Ascending aorta (tissue), 2 donors: ENCODE measurements around the gene SLC1A7. TPM values are rescaled to one million over a fixed set of nuclear protein-coding genes. Genes with fewer than 3 reads are reported as not detected.
A peak's percentile ranks its signal among the peaks of the same experiment; 100 is the strongest.

Experiments
- DNase-seq, 2 donors: peaks; one replicate each; pipeline ENCODE4 v3.0.0-alpha.2; 2019; ENCODE audit warnings: low spot score in 2 of 2
- H3K27ac ChIP-seq, 2 donors: fragments of 200-600 bp; sonication (generic); one replicate each; pipeline ENCODE4 v1.5.1; 2016 to 2017; ENCODE audit warnings: mild to moderate bottlenecking in 1 of 2
- H3K27me3 ChIP-seq: fragments of 200-600 bp; sonication (generic); one replicate; pipeline ENCODE4 v1.5.1; 2017
- H3K36me3 ChIP-seq, 2 donors: fragments of 200-600 bp; sonication (generic); one replicate each; pipeline ENCODE4 v1.5.1; 2016
- H3K4me1 ChIP-seq, 2 donors: fragments of 200-600 bp; sonication (generic); one replicate each; pipeline ENCODE4 v1.5.1; 2016 to 2017; ENCODE audit warnings: mild to moderate bottlenecking in 1 of 2
- H3K4me3 ChIP-seq, 2 donors: fragments of 200-600 bp; sonication (generic); one replicate each; pipeline ENCODE4 v1.5.1; 2016 to 2017; ENCODE audit warnings: mild to moderate bottlenecking in 1 of 2
- H3K9me3 ChIP-seq, 2 donors: fragments of 200-600 bp; sonication (generic); one replicate each; pipeline ENCODE4 v1.5.1; 2016
- intact Hi-C: fragments of 100-400 bp; cut with DNase I; formaldehyde crosslinking; loops from one replicate; pipeline ENCODE4 v1.15.1; 2023
- total RNA-seq: library from RNA; depleted of rRNA; stranded (reverse); fragments of >200 nt; gene quantifications from one replicate; pipeline ENCODE4 v1.1.0, GENCODE V29; 2016
- TF ChIP-seq, protein P1 (sequence below), 3 experiments: fragments of 200-600 bp in 2 of 3; fragments of 450-650 bp in 1 of 3; sonication (generic) in 2 of 3; IDR thresholded peaks; one replicate each; pipeline ENCODE4 v1.5.1; 2016 to 2019; ENCODE audit warnings: antibody characterized with exemption in 3 of 3, mild to moderate bottlenecking in 1 of 3, moderate library complexity in 1 of 3

Gene SLC1A7
- total RNA-seq, 1 donor from 2014 or later = not detected

- no peak overlapping the region for H3K4me3 ChIP-seq
- intact Hi-C loops = no loop called here
- TF ChIP-seq, protein P1, sequence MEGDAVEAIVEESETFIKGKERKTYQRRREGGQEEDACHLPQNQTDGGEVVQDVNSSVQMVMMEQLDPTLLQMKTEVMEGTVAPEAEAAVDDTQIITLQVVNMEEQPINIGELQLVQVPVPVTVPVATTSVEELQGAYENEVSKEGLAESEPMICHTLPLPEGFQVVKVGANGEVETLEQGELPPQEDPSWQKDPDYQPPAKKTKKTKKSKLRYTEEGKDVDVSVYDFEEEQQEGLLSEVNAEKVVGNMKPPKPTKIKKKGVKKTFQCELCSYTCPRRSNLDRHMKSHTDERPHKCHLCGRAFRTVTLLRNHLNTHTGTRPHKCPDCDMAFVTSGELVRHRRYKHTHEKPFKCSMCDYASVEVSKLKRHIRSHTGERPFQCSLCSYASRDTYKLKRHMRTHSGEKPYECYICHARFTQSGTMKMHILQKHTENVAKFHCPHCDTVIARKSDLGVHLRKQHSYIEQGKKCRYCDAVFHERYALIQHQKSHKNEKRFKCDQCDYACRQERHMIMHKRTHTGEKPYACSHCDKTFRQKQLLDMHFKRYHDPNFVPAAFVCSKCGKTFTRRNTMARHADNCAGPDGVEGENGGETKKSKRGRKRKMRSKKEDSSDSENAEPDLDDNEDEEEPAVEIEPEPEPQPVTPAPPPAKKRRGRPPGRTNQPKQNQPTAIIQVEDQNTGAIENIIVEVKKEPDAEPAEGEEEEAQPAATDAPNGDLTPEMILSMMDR (IDR thresholded peaks at IDR 0.05) = no peak
- no peaks in the 10 kb centered on the region for H3K27me3 ChIP-seq
- peaks cover 0 to 3% of the 10 kb centered on the region in 2 donors for H3K4me1 ChIP-seq
- no peak for DNase-seq
- H3K9me3 ChIP-seq = peaks cover 0 to 5% of the 10 kb centered on the region in 2 donors
- H3K36me3 ChIP-seq = no peaks in the 10 kb centered on the region
- H3K27ac ChIP-seq = no peak overlapping the region
These were observed 9.0 kb downstream of the SLC1A7 start for GRCh38 chr1:53133261-53134041.

GRCh38 chr1:53132176-53132575 is 10.3 kb downstream of the SLC1A7 start:
- H3K27ac ChIP-seq = no peak overlapping the region
- intact Hi-C loops = no loop called here
- no peaks in the 10 kb centered on the region for H3K36me3 ChIP-seq
- H3K4me1 ChIP-seq = peaks cover 0 to 3% of the 10 kb centered on the region in 2 donors
- TF ChIP-seq, protein P1 (IDR thresholded peaks at IDR 0.05) = no peak
- H3K9me3 ChIP-seq = no peaks in the 10 kb centered on the region
- H3K27me3 ChIP-seq = no peaks in the 10 kb centered on the region
- no peak for DNase-seq
- H3K4me3 ChIP-seq = no peak overlapping the region

DNA sequence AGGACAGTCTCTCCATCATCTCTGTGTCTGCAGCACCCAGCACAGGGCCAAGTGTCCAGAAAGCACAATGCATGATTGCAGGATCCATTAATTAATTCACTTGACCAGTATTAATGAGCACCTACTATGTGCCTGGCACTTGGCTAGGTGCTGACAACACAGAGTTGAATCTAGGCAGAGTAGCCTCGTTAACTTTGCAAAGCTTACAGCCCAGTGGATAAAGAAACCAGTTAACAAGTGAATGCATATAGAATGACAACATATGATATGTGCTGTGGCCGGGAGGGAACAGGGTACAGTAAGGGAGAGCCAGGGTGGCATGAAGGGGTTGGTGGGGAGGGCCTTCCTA is 10.9 kb downstream of the SLC1A7 start:
- Histone ChIP-seq H3K27ac (no peak overlapping the region), H3K9me3 (no peaks in the 10 kb centered on the region), H3K27me3 (no peaks in the 10 kb centered on the region), H3K4me3 (no peak overlapping the region), H3K36me3 (no peaks in the 10 kb centered on the region), H3K4me1 (peaks cover 0 to 3% of the 10 kb centered on the region in 2 donors)
- no peak for DNase-seq
- intact Hi-C loops = no loop called here
- TF ChIP-seq, protein P1 (IDR thresholded peaks at IDR 0.05) = no peak

- Histone ChIP-seq H3K27ac (peak overlapping the region in 1 of 2 donors; percentile 20), H3K4me3 (no peak overlapping the region), H3K27me3 (no peaks in the 10 kb centered on the region), H3K9me3 (no peaks in the 10 kb centered on the region), H3K4me1 (peaks cover 0 to 3% of the 10 kb centered on the region in 2 donors), H3K36me3 (no peaks in the 10 kb centered on the region)
- no peak for DNase-seq
- intact Hi-C loops = no loop called here
- TF ChIP-seq, protein P1 (IDR thresholded peaks at IDR 0.05) = no peak
These were observed 11.4 kb downstream of the SLC1A7 start for GRCh38 chr1:53130878-53131589.

- Histone ChIP-seq H3K4me3 (no peak overlapping the region), H3K9me3 (no peaks in the 10 kb centered on the region), H3K27ac (peak overlapping the region in 1 of 2 donors; percentile 20), H3K4me1 (peaks cover 0 to 3% of the 10 kb centered on the region in 2 donors), H3K27me3 (no peaks in the 10 kb centered on the region), H3K36me3 (no peaks in the 10 kb centered on the region)
- intact Hi-C loops = no loop called here
- no peak for DNase-seq
- TF ChIP-seq, protein P1 (IDR thresholded peaks at IDR 0.05) = no peak
These were observed 11.9 kb downstream of the SLC1A7 start for GRCh38 chr1:53130598-53130877.
